ENCODE data around the gene HNRNPM.

Gene HNRNPM

DNA sequence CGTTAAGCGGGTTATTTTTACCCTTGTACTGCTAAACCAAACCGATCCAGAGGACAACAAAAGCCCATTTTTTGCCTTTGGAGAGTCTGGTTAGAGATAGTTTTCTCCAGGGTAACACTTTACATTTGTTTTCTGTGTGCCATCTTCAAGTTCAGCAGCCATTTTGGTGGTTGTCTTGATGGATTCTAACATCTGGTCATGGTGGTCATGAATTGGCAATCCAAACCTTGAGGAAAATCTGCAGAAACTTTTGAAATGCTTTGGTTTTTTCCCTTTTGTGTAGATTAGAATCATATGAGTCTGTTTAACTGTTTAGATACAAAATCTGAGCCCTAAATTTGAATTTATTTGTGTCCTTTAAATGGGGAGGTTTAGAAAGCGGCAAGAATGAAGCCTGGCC is 16.6 kb downstream of the HNRNPM start:
- DNase-seq = no peak

GRCh38 chr19:8461891-8462290 is 17.1 kb downstream of the HNRNPM start:
- DNase-seq = no peak

GRCh38 chr19:8462571-8462970 is 17.8 kb downstream of the HNRNPM start:
- DNase-seq = no peak

- no peak for DNase-seq
These were observed 18.6 kb downstream of the HNRNPM start for GRCh38 chr19:8463365-8463764.

GRCh38 chr19:8466018-8466417 is 21.2 kb downstream of the HNRNPM start:
- DNase-seq = no peak

GRCh38 chr19:8468124-8468523 is 23.3 kb downstream of the HNRNPM start:
- DNase-seq = no peak

DNA sequence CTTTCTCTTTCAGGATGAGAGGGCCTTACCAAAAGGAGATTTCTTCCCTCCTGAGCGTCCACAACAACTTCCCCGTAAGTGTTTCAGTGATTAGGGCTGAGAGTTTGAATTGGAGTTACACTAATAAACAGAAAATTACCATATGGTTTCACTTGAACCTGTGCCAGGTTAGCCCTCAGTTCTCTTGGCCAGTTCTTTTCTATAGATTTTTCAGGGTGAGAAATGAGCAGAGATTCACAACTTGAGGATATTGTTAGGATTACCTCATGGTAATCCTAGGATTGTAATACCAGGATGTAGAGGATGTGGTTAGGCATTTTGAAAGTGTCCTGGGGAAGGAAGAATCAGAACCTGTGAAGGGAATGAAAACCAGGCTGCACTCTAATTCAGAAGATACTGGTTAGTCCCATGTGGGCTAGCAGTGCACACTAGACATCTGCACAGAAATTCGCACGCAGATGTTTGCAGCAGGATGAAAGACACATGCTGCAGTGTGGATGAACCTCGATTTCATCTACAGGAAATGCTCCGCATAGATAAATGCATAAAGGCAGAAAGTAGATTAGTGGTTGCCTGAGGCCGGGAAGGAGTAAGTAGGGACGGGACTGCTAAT is 24.1 kb downstream of the HNRNPM start:
- no peak for DNase-seq

DNA sequence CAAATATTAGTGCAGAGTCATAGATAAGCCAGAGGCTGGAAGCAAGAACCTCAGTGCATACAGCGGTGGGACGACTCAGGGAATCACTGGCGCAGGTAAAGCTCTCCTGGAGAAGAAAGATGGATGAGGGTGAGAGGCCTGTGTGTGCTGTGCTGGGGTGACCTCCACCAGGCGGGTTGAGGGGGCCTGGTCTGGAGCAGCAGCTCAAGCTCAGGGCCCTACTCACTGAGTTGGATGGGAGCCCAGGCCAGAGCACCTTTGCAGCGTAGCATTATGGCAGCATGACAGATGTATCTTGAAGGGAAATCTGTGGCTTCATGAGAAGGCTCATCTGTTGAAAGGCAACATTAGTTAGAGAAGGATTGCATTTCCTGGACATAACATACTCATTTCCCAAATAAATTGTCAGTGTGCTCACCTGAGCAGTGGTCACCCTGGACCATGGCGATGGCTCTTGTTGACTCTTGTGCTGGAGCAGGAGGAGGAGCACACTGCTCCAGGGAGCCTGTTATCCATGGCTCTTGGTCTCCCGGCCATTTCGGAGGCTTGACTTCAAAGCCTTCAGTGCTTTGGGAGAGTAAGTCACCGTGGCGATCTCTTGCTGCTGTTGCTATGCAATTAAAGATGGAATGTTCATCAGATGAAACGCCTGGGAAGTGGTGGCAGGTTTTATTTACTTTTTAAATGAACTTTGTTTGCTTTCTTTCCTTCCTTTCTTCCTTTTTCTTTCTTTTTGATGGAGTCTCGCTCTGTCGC is 25.0 kb downstream of the HNRNPM start:
- no peak for DNase-seq

- DNase-seq = no peak
These were observed 29.1 kb downstream of the HNRNPM start for GRCh38 chr19:8473648-8474476.

DNA sequence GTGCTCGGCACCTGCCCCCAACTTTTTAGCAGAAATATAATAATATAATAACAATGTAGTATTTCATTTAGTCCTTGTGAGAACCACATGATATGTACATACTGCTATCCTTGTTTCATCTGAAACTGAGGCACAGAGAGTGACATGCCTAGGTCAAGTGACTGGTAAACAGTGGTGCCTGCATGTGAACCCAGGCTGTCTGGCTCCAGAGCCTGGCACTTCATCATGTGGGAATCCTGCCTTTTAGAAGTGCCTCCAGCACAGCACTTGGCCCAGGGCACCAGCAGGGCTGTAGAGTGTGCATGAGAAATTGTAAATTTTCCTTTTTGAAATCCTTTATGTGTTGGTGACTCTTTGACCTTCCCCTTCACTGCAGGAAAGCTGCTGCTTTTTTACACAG is 30.2 kb downstream of the HNRNPM start:
- DNase-seq = no peak

GRCh38 chr19:8476524-8476923 is 31.7 kb downstream of the HNRNPM start:
- no peak for DNase-seq

DNA sequence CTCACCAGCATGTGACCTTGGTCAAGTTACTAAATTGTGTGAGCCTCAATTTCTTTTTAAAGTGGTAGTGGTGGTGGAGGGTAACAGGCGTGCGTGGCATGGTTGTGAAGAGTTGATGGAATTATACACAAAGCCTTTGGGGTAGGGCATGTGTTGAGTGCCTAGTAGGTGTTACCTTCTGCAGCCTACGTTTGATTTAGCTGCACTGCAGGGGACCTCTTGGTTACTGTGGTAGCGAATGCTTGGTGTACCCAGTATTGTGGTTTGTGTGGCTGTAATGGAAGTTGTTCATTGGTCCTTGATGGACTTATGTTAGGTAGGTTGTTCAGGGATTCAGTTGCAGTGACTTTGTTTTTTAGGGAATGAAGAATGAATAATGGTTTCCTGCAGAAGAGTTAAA is 33.1 kb downstream of the HNRNPM start:
- DNase-seq = no peak

GRCh38 chr19:8478598-8478997 is 33.8 kb downstream of the HNRNPM start:
- DNase-seq = no peak

- DNase-seq = no peak
These were observed 36.4 kb downstream of the HNRNPM start for GRCh38 chr19:8481201-8481600.

- DNase-seq = no peak
These were observed 36.8 kb downstream of the HNRNPM start for GRCh38 chr19:8481616-8482015.

DNA sequence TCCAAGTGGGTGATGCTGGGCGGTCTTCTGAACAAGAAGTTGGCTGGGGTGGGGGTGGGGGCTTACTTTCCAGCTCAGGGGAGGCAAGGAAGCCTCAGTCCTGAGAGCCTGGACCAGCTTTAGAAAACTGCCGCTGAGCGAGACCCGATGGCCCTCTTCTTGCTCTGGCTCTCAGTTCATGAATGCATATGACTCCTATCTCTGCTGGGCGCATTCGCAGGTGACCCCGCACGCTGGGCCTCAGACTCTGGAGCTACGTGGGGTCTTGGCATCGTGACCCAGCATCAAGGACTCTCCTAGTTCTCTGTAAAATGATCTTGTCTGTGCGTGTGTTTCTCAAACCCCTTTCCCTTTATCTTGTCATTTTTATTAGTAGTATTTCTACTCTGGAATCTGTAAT is 37.9 kb downstream of the HNRNPM start:
- no peak for DNase-seq

- no peak for DNase-seq
These were observed 38.4 kb downstream of the HNRNPM start for GRCh38 chr19:8483165-8483564.

- no peak for DNase-seq
These were observed 39.6 kb downstream of the HNRNPM start for GRCh38 chr19:8484331-8484894.

DNA sequence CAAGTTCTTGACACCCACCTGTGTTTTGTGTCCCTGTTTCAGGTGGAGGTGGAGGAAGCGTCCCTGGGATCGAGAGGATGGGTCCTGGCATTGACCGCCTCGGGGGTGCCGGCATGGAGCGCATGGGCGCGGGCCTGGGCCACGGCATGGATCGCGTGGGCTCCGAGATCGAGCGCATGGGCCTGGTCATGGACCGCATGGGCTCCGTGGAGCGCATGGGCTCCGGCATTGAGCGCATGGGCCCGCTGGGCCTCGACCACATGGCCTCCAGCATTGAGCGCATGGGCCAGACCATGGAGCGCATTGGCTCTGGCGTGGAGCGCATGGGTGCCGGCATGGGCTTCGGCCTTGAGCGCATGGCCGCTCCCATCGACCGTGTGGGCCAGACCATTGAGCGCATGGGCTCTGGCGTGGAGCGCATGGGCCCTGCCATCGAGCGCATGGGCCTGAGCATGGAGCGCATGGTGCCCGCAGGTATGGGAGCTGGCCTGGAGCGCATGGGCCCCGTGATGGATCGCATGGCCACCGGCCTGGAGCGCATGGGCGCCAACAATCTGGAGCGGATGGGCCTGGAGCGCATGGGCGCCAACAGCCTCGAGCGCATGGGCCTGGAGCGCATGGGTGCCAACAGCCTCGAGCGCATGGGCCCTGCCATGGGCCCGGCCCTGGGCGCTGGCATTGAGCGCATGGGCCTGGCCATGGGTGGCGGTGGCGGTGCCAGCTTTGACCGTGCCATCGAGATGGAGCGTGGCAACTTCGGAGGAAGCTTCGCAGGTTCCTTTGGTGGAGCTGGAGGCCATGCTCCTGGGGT is 41.0 kb downstream of the HNRNPM start:
- no peak for DNase-seq

GRCh38 chr19:8486661-8487136 is 41.9 kb downstream of the HNRNPM start:
- DNase-seq = no peak

DNA sequence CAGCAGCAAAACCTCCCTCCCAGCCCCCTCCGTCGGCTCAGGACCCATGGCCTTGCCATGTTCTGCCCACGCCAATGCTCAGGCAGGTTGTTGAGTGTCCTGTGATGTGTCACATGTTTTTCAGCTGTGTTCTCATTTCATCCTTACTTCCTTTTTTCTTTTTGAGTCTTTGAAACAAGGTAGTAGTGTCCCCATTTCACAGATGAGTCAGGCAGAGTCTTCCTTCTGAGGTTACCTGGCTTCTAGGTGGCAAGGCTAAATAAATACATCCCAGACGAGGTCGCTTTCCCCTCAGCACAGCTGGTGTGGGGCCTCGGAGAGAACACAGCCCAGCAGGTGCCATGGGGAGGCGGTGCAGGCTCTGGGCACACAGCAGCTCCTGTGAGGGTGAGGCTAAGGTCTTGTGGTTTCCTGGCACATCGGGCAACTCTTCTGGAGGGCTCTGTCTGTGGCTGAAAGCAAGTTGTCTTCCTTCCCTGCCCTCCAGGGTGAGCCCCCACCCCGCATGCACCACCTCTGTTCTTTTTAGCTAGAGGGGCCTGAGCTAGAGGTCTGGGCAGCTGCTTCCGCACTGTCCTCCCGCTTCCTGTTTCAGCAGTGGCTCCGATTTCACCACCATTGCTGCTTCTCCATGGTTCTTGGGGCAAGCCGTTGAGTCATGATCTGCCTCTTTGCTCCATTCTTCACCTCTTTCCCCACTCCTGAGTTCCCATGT is 42.5 kb downstream of the HNRNPM start:
- DNase-seq = no peak

GRCh38 chr19:8488365-8488764 is 43.6 kb downstream of the HNRNPM start:
- no peak for DNase-seq
